HEK293T (cell line): Measurements from ENCODE around the gene DLEC1.

ENCODE experiments used
- CTCF ChIA-PET: fragments of 350-600 bp; formaldehyde crosslinking; extraction: SDS; loops from one replicate; lab custom pipeline; 2021; ENCODE audit warnings: antibody characterized with exemption, inconsistent platforms; lab: Yijun Ruan, JAX
- POLR2A ChIA-PET: fragments of 350-600 bp; formaldehyde crosslinking; extraction: SDS; loops from one replicate; lab custom pipeline; 2020; ENCODE audit warnings: antibody characterized with exemption, inconsistent platforms; lab: Yijun Ruan, JAX
- DNase-seq: peaks from one replicate; pipeline ENCODE4 v3.0.0; 2012; ENCODE audit warnings: mixed read lengths; ENCODE audit errors: extremely low spot score
- ARNT ChIP-seq: fragments of 450-650 bp; IDR thresholded peaks from 2 replicates; pipeline ENCODE4 v1.6.1; 2017; ENCODE audit warnings: mild to moderate bottlenecking
- BHLHE40 ChIP-seq: fragments of 450-650 bp; IDR thresholded peaks from 2 replicates; pipeline ENCODE4 v1.6.1; 2016; ENCODE audit warnings: mild to moderate bottlenecking, moderate library complexity, borderline replicate concordance
- CTBP1 ChIP-seq: fragments of 450-650 bp; IDR thresholded peaks from 2 replicates; pipeline ENCODE4 v1.6.1; 2016; ENCODE audit warnings: borderline replicate concordance
- ELF4 ChIP-seq: fragments of 450-650 bp; IDR thresholded peaks from 2 replicates; pipeline ENCODE4 v1.6.1; 2017; ENCODE audit warnings: antibody characterized with exemption
- FOXA1 ChIP-seq: fragments of 450-650 bp; IDR thresholded peaks from 2 replicates; pipeline ENCODE4 v1.6.1; 2016; ENCODE audit warnings: mild to moderate bottlenecking
- FOXK2 ChIP-seq: fragments of 450-650 bp; IDR thresholded peaks from 2 replicates; pipeline ENCODE4 v1.6.1; 2016; ENCODE audit warnings: mild to moderate bottlenecking
- FOXM1 ChIP-seq: fragments of 450-650 bp; IDR thresholded peaks from 2 replicates; pipeline ENCODE4 v1.6.1; 2017; ENCODE audit warnings: mild to moderate bottlenecking, borderline replicate concordance
- HDGF ChIP-seq: fragments of 450-650 bp; IDR thresholded peaks from 2 replicates; pipeline ENCODE4 v1.6.1; 2017; ENCODE audit warnings: antibody characterized with exemption, borderline replicate concordance
- L3MBTL2 ChIP-seq: fragments of 450-650 bp; conservative IDR thresholded peaks from 2 replicates; pipeline ENCODE4 v1.6.1; 2016; ENCODE audit warnings: mild to moderate bottlenecking
- LEF1 ChIP-seq: fragments of 450-650 bp; IDR thresholded peaks from 2 replicates; pipeline ENCODE4 v1.6.1; 2017; ENCODE audit warnings: mild to moderate bottlenecking, borderline replicate concordance
- NFRKB ChIP-seq: fragments of 450-650 bp; IDR thresholded peaks from 2 replicates; pipeline ENCODE4 v1.6.1; 2016; ENCODE audit warnings: mild to moderate bottlenecking, moderate library complexity
- SP1 ChIP-seq: fragments of 450-650 bp; IDR thresholded peaks from 2 replicates; pipeline ENCODE4 v1.6.1; 2017
- SUZ12 ChIP-seq: fragments of 450-650 bp; IDR thresholded peaks from 2 replicates; pipeline ENCODE4 v1.6.1; 2016; ENCODE audit warnings: mild to moderate bottlenecking
- TARDBP ChIP-seq: fragments of 450-650 bp; IDR thresholded peaks from 2 replicates; pipeline ENCODE4 v1.6.1; 2016
- ZNF384 ChIP-seq: fragments of 450-650 bp; IDR thresholded peaks from 2 replicates; pipeline ENCODE4 v1.6.1; 2016
- TF ChIP-seq, protein P1 (sequence below): fragments of 450-650 bp; IDR thresholded peaks from 2 replicates; pipeline ENCODE4 v1.6.1; 2016

The DLEC1 gene

DNA sequence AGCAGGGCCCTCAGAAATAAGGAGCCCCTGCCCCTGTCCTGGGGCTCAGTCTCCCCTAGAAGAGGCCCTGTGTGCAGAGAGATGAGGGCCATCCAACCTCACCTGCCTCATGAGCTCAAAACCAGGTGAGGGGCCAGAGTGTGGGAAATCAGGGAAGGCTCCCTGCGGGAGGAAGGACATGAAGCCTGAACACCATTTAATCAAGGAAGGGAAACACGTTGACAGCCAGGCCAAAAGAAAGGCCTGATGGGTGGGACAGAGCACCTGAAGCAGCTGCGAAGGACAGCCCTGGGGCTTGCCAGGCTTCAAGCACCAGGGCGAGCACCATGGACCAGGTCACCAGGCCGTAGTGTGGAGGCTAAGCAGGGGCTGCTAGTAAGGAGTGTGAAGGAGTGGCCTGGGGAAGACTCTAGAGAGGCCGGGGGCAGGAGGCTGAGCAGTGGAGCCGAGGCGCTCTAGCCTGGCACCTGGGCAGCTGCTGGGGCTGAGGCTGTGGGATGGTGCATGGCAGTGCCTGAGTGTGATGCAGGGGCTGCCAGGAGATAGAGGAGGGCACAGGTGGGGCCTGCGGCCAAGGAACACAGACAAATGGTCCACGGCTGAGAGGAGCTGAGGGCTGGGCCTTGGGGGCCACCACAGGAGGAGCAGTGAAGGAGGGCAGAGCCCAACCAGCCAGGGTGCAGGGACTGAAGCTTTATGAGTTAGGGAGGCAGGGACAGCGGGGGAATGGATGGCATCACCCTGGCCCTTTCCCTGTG lies 81.9 kb downstream of the DLEC1 start:
- ChIA-PET POLR2A (interaction anchor here (0.8 to 1.5 kb wide), 2 partner anchors 12 to 16 kb away, joined by 3 to 5 read pairs; partner anchors contain the start of gene ACAA1), CTCF (no interaction called here)
- no peak for DNase-seq
- TF ChIP-seq NFRKB (no peak), L3MBTL2 (no peak), ARNT (no peak), LEF1 (no peak), BHLHE40 (no peak), HDGF (no peak), ZNF384 (no peak), FOXA1 (no peak), CTBP1 (no peak), ELF4 (no peak), FOXK2 (no peak), SP1 (no peak), TARDBP (no peak), SUZ12 (no peak)
- TF ChIP-seq, protein P1, sequence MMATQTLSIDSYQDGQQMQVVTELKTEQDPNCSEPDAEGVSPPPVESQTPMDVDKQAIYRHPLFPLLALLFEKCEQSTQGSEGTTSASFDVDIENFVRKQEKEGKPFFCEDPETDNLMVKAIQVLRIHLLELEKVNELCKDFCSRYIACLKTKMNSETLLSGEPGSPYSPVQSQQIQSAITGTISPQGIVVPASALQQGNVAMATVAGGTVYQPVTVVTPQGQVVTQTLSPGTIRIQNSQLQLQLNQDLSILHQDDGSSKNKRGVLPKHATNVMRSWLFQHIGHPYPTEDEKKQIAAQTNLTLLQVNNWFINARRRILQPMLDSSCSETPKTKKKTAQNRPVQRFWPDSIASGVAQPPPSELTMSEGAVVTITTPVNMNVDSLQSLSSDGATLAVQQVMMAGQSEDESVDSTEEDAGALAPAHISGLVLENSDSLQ = no peak

DNA sequence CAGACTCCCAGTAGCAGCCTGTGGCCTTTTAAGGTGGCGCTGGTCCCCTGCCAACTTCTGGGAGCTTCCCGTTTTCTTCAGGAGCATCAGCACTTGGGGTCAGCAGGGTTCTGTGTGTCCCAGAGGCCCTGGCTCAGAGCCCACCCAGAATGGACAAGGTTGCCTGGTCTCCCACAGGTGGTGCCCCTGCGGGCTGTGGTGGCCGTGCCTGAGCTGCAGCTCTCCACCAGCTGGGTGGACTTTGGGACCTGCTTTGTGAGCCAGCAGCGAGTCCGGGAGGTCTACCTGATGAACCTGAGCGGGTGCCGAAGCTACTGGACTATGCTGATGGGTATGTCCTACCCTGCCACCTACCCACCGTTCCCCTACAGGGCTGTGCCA lies 82.4 kb downstream of the DLEC1 start:
- CTCF ChIA-PET = no interaction called here

DNA sequence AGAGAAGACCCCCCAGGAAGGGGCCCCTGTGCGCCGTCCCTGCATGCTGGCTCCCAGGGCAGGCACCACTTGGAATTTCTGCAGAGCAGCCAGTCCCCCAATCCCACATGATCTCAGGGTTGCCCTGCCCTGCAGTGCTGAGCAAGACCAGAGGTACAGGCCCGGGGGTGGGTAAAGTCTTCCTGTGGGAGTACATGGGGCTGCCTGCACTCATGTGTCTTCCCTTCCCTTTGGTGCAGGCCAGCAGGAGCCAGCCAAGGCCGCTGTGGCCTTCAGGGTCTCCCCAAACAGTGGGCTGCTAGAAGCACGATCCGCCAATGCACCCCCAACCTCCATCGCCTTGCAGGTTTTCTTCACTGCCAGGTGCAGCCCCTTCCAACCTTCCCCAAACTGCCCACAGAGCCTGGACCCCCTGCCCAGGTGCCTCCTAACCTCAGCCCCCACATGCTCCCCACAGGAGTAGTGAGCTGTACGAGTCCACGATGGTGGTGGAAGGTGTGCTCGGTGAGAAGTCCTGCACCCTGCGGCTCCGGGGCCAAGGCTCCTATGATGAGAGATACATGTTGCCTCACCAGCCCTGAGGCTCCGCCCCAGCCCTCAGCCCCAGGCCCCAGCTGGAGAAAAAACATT lies 82.9 kb downstream of the DLEC1 start:
- POLR2A ChIA-PET = interaction anchor here (0.8 kb wide), 1 partner anchor 11 kb away, joined by 3 read pairs; no protein-coding TSS in a partner anchor
- TF ChIP-seq ZNF384 (no peak), CTBP1 (no peak), SP1 (no peak), L3MBTL2 (no peak), FOXK2 (no peak), TARDBP (no peak), SUZ12 (no peak), BHLHE40 (no peak), FOXM1 (no peak), FOXA1 (no peak), ARNT (no peak), HDGF (no peak), NFRKB (no peak), ELF4 (no peak), LEF1 (no peak)
- TF ChIP-seq, protein P1 = no peak
- DNase-seq = no peak
- CTCF ChIA-PET = no interaction called here

More for the DNA sequence above, 82.4 kb downstream of the DLEC1 start:
- no peak for DNase-seq
- POLR2A ChIA-PET = interaction anchor here (0.8 kb wide), 1 partner anchor 12 kb away, joined by 3 read pairs; no protein-coding TSS in a partner anchor
- TF ChIP-seq SP1 = no peak
- TF ChIP-seq FOXA1 = no peak
- no peak for TF ChIP-seq TARDBP
- TF ChIP-seq L3MBTL2 = no peak
- TF ChIP-seq LEF1 = no peak
- TF ChIP-seq ELF4 = no peak
- no peak for TF ChIP-seq SUZ12
- no peak for TF ChIP-seq FOXK2
- no peak for TF ChIP-seq BHLHE40

DNA sequence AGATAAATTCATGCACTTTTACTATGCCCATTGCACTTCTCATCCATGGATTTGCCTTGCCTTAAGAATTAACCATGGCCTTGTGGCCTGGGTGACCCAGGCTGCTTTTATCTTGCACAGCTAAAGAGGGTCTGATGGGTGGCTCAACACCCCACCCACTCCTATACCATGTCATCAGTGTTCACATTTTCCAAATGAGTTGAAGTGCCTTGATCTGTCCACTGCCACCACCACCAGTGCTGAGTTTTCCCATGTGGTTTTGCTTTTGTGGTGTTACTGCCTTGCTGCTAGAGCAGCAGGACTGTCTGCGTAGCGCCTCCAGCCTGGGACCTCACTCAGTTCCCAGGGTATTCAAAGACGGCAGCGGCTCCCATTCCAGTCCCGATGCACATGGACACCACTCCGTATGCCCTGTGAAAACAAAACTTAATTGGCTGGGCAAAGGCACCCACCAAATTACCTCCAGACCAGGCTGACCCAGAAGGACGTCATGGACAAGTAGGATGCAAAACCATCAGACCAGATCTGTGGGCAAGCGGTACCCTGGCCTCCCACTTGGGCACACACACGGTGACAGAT lies 83.8 kb downstream of the DLEC1 start:
- TF ChIP-seq SP1 (no peak), TARDBP (no peak), CTBP1 (no peak), ZNF384 (no peak), ELF4 (no peak), FOXA1 (no peak), HDGF (no peak), BHLHE40 (no peak), LEF1 (no peak), L3MBTL2 (no peak), FOXK2 (no peak), ARNT (no peak), FOXM1 (no peak)
- TF ChIP-seq, protein P1 = no peak
- CTCF ChIA-PET = no interaction called here
- no peak for DNase-seq
- POLR2A ChIA-PET = no interaction called here

DNA sequence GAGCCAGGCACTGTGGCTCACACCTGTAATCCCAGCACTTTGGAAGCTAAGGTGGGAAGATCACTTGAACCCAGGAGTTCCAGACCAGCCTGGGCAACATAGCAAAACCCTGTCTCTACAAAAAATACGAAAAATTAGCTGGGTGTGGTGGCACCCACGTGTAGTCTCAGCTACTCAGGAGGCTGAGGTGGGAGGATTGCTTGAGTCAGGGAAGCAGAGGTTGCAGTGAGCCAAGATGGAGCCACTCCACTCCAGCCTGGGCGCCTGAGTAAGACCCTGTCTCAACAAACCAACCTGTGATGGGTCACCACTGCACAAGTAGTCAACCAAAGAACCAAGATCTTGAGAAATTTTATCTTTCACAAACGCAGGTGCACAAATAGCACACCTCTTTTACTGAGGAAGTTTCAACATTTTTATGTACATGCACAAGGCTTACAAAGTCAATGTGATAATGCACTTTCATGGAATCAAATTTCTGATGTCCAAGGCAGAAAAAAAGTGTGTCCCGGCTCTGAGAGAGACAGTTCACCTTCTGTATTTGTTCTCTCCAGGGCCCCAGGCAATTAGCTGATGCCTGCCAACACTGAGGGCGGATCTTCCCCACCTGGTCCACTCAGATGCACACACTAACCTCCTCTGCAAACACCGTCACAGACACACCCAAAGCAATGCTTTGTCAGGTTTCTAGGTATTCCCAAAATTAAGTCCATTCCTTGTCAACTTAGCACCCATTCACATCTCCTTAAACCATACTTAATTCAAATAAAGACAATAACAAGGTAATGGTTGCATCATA lies 85.5 kb downstream of the DLEC1 start:
- no peak for TF ChIP-seq HDGF
- no peak for TF ChIP-seq FOXK2
- no peak for TF ChIP-seq L3MBTL2
- TF ChIP-seq CTBP1 = no peak
- no peak for TF ChIP-seq SUZ12
- TF ChIP-seq, protein P1 = no peak
- no peak for TF ChIP-seq NFRKB
- TF ChIP-seq BHLHE40 = no peak
- TF ChIP-seq ARNT = no peak
- TF ChIP-seq FOXM1 = no peak
- no peak for TF ChIP-seq TARDBP
- no peak for TF ChIP-seq SP1
- no peak for TF ChIP-seq FOXA1
- no peak for TF ChIP-seq LEF1
- TF ChIP-seq ZNF384 = no peak
- TF ChIP-seq ELF4 = no peak
- no peak for DNase-seq
- POLR2A ChIA-PET = interaction anchor here (1.1 kb wide), 1 partner anchor 12 kb away, joined by 3 read pairs; the partner anchor contains the start of gene ACAA1
- CTCF ChIA-PET = no interaction called here
